HEK293T (cell line): ENCODE results near the gene ENDOD1.

Source experiments
- CTCF ChIA-PET: fragments of 350-600 bp; formaldehyde crosslinking; extraction: SDS; loops from one replicate; lab custom pipeline; 2021; ENCODE audit warnings: antibody characterized with exemption, inconsistent platforms; lab: Yijun Ruan, JAX
- POLR2A ChIA-PET: fragments of 350-600 bp; formaldehyde crosslinking; extraction: SDS; loops from one replicate; lab custom pipeline; 2020; ENCODE audit warnings: antibody characterized with exemption, inconsistent platforms; lab: Yijun Ruan, JAX
- DNase-seq: peaks from one replicate; pipeline ENCODE4 v3.0.0; 2012; ENCODE audit warnings: mixed read lengths; ENCODE audit errors: extremely low spot score
- ARNT ChIP-seq: fragments of 450-650 bp; IDR thresholded peaks from 2 replicates; pipeline ENCODE4 v1.6.1; 2017; ENCODE audit warnings: mild to moderate bottlenecking
- BHLHE40 ChIP-seq: fragments of 450-650 bp; IDR thresholded peaks from 2 replicates; pipeline ENCODE4 v1.6.1; 2016; ENCODE audit warnings: mild to moderate bottlenecking, moderate library complexity, borderline replicate concordance
- CTBP1 ChIP-seq: fragments of 450-650 bp; IDR thresholded peaks from 2 replicates; pipeline ENCODE4 v1.6.1; 2016; ENCODE audit warnings: borderline replicate concordance
- ELF4 ChIP-seq: fragments of 450-650 bp; IDR thresholded peaks from 2 replicates; pipeline ENCODE4 v1.6.1; 2017; ENCODE audit warnings: antibody characterized with exemption
- FOXA1 ChIP-seq: fragments of 450-650 bp; IDR thresholded peaks from 2 replicates; pipeline ENCODE4 v1.6.1; 2016; ENCODE audit warnings: mild to moderate bottlenecking
- FOXK2 ChIP-seq: fragments of 450-650 bp; IDR thresholded peaks from 2 replicates; pipeline ENCODE4 v1.6.1; 2016; ENCODE audit warnings: mild to moderate bottlenecking
- FOXM1 ChIP-seq: fragments of 450-650 bp; IDR thresholded peaks from 2 replicates; pipeline ENCODE4 v1.6.1; 2017; ENCODE audit warnings: mild to moderate bottlenecking, borderline replicate concordance
- HDGF ChIP-seq: fragments of 450-650 bp; IDR thresholded peaks from 2 replicates; pipeline ENCODE4 v1.6.1; 2017; ENCODE audit warnings: antibody characterized with exemption, borderline replicate concordance
- L3MBTL2 ChIP-seq: fragments of 450-650 bp; conservative IDR thresholded peaks from 2 replicates; pipeline ENCODE4 v1.6.1; 2016; ENCODE audit warnings: mild to moderate bottlenecking
- LEF1 ChIP-seq: fragments of 450-650 bp; IDR thresholded peaks from 2 replicates; pipeline ENCODE4 v1.6.1; 2017; ENCODE audit warnings: mild to moderate bottlenecking, borderline replicate concordance
- NFRKB ChIP-seq: fragments of 450-650 bp; IDR thresholded peaks from 2 replicates; pipeline ENCODE4 v1.6.1; 2016; ENCODE audit warnings: mild to moderate bottlenecking, moderate library complexity
- PKNOX1 ChIP-seq: fragments of 450-650 bp; IDR thresholded peaks from 2 replicates; pipeline ENCODE4 v1.6.1; 2016
- SP1 ChIP-seq: fragments of 450-650 bp; IDR thresholded peaks from 2 replicates; pipeline ENCODE4 v1.6.1; 2017
- SUZ12 ChIP-seq: fragments of 450-650 bp; IDR thresholded peaks from 2 replicates; pipeline ENCODE4 v1.6.1; 2016; ENCODE audit warnings: mild to moderate bottlenecking
- TARDBP ChIP-seq: fragments of 450-650 bp; IDR thresholded peaks from 2 replicates; pipeline ENCODE4 v1.6.1; 2016

Gene ENDOD1

GRCh38 chr11:95137299-95137698 lies 47.7 kb downstream of the ENDOD1 start:
- TF ChIP-seq FOXA1 (no peak), PKNOX1 (no peak), ARNT (no peak), SUZ12 (no peak), SP1 (no peak), FOXK2 (no peak), FOXM1 (no peak), BHLHE40 (no peak), LEF1 (no peak)
- CTCF ChIA-PET = interaction anchor here (0.9 to 1.8 kb wide), 2 partner anchors 67 to 109 kb away, joined by 6 read pairs; no protein-coding TSS in a partner anchor
- POLR2A ChIA-PET = interaction anchor here (1.5 to 1.6 kb wide), 2 partner anchors 29 to 70 kb away, joined by 5 to 9 read pairs; no protein-coding TSS in a partner anchor
- no peak for DNase-seq

DNA sequence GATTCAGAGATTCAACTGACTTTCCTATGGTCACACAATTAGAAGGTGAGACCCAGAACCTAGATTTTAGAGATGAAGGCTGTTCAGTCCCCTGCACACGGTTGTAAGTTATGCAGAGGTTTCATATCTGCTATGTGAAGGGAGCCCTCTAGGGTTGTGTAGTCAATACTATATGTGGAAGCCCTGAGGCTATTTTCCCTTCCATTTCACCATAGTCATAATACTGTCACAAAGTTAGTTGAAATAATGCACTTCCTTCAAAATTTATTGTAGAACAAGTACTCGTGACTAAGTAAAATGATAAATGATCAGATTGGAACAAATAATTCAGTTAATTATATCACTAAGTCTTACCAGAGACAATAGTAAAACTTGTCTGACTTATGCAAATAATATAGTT lies 48.8 kb downstream of the ENDOD1 start:
- peak; percentile 26 for DNase-seq
- CTCF ChIA-PET = interaction anchor here (1.8 kb wide), 1 partner anchor 69 kb away, joined by 6 read pairs; no protein-coding TSS in a partner anchor
- TF ChIP-seq LEF1 (no peak), ARNT (no peak), PKNOX1 (peak; percentile 72), TARDBP (no peak), FOXM1 (no peak)
- POLR2A ChIA-PET = interaction anchor here (0.8 kb wide), 1 partner anchor 71 kb away, joined by 3 read pairs; no protein-coding TSS in a partner anchor

DNA sequence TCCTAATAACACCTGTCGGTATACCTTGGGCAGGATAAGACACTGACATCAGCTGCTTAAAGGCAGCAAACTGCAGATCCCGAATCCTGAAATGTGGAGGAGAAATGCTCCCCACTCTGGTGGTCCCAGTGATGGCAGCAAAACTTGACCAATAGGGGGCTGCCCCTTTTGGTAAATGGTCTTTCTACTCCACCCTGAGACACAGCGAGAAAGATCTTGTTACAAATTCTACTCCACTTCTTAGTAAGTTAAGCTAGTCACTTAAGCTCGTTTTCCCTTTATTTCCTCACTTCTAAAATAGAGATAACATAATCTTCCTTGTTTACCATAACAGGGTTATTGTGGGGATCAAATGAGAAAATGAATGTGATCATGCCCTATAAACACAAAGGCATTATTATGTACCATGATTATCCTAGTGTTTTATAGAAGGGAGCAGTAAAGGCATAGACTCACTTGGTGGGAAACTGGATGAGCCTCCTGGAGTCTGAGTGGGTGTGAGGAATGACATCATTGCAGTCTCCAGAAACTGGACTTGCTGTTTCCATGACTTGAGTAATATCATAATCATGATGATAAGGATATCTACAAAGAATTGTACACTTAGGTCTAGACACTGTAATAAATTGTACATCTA lies 50.9 kb downstream of the ENDOD1 start:
- TF ChIP-seq FOXA1 = no peak
- TF ChIP-seq HDGF = no peak
- no peak for TF ChIP-seq TARDBP
- TF ChIP-seq NFRKB = no peak
- DNase-seq = no peak
- ChIA-PET POLR2A (interaction anchor here (1.4 to 4.3 kb wide), 2 partner anchors 11 to 73 kb away, joined by 3 to 19 read pairs; partner anchors contain the start of gene SRSF8), CTCF (interaction anchor here (0.7 to 1.2 kb wide), 3 partner anchors 20 to 446 kb away, joined by 3 to 4 read pairs (median 3); no protein-coding TSS in a partner anchor)

GRCh38 chr11:95142431-95142830 lies 52.8 kb downstream of the ENDOD1 start:
- DNase-seq = no peak
- no peak for TF ChIP-seq TARDBP
- TF ChIP-seq ARNT = no peak
- no peak for TF ChIP-seq L3MBTL2
- no peak for TF ChIP-seq ELF4
- TF ChIP-seq PKNOX1 = no peak
- no peak for TF ChIP-seq LEF1
- TF ChIP-seq FOXA1 = no peak
- no peak for TF ChIP-seq BHLHE40
- TF ChIP-seq CTBP1 = no peak
- TF ChIP-seq NFRKB = no peak
- TF ChIP-seq FOXM1 = no peak
- no peak for TF ChIP-seq HDGF
- POLR2A ChIA-PET = interaction anchor here (2.0 to 4.3 kb wide), 2 partner anchors 53 to 75 kb away, joined by 9 to 19 read pairs; partner anchors contain the start of genes ENDOD1 and SRSF8
- CTCF ChIA-PET = interaction anchor here (0.6 to 1.2 kb wide), 4 partner anchors 9 to 75 kb away, joined by 3 to 6 read pairs (median 4); no protein-coding TSS in a partner anchor

DNA sequence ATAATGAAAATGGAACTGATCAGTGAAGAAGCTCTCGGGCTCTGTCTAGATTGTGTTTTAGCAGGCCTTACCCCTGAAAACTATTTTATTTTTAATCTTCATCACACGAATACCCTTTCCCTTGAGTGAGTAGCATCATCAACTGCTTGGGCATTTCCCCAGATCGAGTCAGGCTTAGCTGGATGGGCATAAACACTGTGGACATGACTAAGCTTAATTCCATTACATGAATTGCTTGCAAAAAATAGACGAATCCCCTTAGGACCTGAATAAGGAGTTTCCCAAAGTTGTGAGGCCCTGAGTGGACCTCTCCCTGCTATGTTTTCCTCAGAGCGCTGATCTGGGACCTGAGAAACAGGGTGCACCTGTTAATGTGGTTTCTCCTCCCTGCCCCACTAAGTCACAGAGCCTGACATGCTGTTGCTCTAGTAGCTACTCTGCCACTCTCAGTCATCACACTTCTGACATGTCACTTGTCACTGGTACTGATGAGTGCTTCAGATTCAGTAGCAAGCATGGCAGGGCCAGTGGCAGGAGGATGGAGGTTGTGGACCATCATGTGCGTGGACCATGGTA lies 53.5 kb downstream of the ENDOD1 start:
- ChIA-PET CTCF (interaction anchor here (0.6 kb wide), 1 partner anchor 9 kb away, joined by 3 read pairs; no protein-coding TSS in a partner anchor), POLR2A (interaction anchor here (2.0 to 4.3 kb wide), 2 partner anchors 53 to 76 kb away, joined by 9 to 19 read pairs; partner anchors contain the start of genes ENDOD1 and SRSF8)
- DNase-seq = no peak
- TF ChIP-seq HDGF (no peak), SUZ12 (no peak), FOXA1 (no peak), NFRKB (no peak), SP1 (no peak), CTBP1 (no peak), L3MBTL2 (no peak), FOXK2 (no peak), FOXM1 (no peak), LEF1 (no peak), TARDBP (no peak)
